GM19438 (cell line): Measurements from ENCODE around the gene ASPM.
"Not testable (repeated sequence)": the region's sequence is repeated elsewhere in the genome, so short reads cannot be mapped to it uniquely, and the experiment has no call there.

Experiments
- ATAC-seq: cut with Tn5 transposase; IDR thresholded peaks from one replicate; pipeline ENCODE4 v1.9.1; 2021; ENCODE audit warnings: low read depth; ENCODE audit not compliant: unreplicated experiment

ASPM gene

DNA sequence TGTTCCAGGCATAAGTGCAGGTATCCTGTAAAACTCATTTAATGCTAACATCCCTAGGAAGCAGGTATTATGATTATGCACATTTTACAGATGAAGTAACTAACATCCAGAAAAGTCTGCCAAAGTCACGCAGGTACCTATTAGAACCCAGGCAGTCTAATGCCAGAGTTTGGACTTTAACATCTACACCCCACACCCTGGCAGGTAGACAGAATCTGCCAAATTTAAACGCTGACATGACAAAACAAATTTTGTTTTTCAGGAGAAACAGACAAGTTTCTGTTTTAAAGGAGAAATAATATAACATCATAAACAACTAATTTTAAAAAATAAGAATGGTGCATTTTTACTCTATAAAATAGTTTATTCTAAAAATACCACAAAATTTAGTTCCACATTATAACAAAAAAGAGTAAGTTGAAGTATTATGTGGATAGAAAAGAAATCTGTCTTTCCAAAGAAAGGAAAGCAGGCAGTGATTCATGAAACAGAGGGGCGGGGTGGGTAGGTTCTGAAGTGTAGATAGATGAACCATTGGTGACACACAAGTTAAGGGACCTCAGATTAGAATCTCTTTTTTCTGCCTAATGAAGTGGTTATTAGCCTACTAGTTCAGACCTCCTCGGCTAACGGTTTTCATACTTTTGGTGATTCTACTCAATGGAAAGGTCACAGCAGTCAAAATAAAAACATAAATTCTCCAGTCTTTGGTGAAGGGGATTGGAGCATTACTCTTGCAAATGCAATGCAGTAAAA, 1.7 kb downstream of the ASPM start:
- no peak for ATAC-seq

DNA sequence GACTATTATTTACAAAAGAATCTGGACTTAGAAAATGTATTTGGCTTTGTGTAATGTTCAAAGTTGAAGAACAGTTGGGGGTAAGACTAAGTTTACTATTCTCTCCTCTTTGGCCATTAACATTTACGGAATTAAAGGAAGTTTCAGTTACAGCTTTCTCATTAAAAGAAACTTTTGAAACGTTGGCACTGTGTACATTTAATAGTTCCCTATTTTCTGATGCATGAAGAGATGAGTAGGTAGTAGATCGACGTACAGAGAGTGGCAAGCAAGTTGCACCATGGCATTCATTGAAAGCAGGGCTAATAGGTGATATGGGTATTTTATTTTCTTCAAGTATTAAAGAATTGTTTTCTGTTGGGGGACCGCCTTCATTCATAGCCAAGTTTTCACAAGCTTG, 3.2 kb downstream of the ASPM start:
- no peak for ATAC-seq

DNA sequence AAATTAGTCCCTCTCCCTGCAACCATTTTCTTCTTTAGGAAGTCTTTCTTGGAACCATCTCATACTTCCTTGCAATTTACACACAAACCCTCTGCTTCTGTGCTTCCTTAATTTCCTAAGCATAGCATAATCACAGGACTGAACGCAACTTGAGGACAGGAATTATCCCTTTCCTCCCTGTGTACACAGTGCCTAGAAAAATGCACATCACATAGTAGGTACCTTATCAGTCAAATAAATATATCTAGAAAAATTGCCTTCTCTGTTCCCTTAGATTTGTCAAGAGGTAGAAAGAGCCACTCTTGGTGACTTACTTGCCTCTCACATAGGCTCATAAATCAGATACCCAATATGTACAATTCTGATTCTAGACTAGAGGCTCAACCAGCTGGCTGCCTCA, 4.9 kb downstream of the ASPM start:
- no peak for ATAC-seq

GRCh38 chr1:197140121-197140520, 6.3 kb downstream of the ASPM start:
- no peak for ATAC-seq

GRCh38 chr1:197139169-197139568, 7.3 kb downstream of the ASPM start:
- no peak for ATAC-seq

DNA sequence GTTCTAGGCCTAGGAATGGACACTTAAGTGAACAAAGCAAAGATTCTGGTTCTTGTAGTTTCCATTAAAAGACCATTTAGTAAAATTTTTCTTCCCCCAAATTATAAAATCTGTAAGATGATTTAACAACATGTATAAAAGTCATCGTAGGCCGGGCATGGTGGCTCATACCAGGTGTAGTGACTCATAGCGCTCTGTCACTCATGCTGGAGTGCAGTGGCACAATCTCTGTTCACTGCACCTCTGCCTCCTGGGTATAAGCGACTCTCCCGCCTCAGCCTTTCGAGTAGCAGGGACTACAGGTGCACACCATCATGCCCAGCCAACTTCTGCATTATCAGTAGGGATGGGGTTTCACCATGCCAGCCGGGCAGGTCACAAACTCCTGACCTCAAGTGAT, 9.1 kb downstream of the ASPM start:
- no peak for ATAC-seq

DNA sequence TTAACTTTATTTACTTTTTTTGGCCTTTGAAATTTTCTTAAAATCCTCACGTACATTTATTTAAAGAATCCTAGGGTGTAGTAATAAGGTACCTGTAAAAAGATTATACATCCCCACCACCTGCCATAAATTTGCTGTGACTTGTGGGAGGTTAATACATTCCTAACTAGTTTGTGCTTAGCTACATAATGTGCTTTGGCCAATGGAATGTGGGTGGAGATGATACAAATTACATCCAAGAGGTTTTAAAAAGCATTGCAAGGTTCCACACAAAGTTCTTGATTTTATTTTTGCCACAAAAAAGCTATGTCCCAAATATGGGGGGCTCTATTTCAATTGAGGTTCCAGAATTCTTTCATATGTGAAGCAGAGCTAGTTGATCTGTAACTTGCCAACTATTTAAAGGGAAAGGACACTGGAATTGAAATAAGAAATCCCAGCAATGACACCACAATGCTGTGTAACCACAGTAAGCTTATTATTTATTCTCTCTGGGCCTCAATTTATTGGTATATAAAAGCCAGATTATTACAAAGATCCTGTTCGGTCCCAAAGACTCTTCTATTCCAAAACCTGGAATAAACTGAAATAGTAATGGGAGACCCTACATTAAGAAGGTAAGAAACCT, 15.7 kb downstream of the ASPM start:
- no peak for ATAC-seq

DNA sequence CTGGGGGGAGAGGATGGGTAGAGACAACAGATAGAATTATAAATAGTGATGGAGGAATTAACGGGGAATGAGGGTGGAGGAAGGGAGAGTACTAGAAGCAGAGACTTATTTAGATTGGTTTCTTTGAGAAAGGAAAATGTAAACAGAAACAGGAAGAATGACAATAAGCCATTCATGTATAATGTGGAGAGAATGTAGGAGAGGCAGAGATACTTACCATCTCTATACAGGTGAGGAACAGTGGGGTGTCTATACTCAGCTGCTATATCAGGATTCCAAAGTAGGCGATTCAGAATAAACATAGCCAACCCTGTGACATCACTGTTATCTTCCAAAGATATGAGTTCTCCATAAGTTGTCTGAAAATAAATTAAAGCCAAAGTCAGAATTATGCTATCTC, 16.8 kb downstream of the ASPM start:
- no peak for ATAC-seq

GRCh38 chr1:197127246-197127912, 19.1 kb downstream of the ASPM start:
- ATAC-seq = no peak

- no peak for ATAC-seq
Observed at GRCh38 chr1:197126691-197127090, 19.8 kb downstream of the ASPM start.

DNA sequence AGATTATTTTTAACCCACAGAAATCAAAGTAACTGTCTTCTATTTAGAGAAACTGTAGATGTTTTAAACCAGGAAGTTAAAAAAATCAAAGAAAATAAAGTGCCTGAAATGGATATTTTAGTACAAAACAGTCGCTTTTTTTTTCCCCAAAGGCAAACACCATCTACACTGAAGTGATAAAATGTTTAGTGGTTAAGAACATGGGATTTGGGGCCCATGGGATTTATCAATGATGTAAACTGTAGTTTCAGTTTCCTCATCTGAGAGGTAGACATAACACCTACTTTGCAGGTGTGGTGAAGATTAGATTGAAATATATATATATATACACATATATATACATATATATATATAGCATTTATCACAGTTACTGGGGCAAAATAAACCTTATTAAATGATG, 22.1 kb downstream of the ASPM start:
- ATAC-seq = no peak

DNA sequence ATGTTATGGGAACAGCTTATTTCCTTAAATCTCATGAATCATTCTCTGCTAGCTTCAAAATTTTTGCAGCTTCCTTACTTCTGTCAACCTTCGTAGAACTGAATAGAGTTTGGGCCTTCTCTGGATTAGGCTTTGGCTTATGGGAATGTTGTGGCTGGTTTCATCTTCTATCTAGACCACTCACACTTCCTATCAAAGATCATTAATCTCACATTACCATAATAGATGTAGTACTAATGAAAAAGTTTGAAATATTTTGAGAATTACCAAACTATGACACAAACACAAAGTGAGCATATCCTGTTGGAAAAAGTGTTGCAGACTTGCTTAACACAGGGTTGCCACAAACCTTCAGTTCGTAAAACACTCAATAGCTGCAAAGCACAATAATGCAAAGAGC, 30.3 kb downstream of the ASPM start:
- no peak for ATAC-seq

DNA sequence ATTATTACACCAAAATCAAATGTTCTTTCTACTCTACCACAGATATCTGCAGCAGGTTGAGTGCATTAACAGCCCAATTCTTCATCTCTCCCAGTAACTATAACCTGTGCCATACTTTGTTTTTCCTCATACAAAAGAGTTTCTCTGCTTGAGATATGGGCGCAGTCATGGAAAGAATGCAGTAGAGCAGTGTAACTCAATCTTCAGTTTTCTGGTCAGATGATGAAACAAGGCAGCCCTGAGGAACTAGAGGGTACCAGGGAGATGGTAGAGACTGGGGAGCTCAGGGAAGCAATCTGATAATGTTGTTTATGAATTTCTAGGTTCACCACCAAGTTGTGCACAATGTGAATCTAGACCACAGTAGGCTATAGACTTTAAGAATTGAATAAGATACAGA, 39.6 kb downstream of the ASPM start:
- no peak for ATAC-seq

- ATAC-seq = no peak
Observed at GRCh38 chr1:197103300-197103699, 43.2 kb downstream of the ASPM start.

DNA sequence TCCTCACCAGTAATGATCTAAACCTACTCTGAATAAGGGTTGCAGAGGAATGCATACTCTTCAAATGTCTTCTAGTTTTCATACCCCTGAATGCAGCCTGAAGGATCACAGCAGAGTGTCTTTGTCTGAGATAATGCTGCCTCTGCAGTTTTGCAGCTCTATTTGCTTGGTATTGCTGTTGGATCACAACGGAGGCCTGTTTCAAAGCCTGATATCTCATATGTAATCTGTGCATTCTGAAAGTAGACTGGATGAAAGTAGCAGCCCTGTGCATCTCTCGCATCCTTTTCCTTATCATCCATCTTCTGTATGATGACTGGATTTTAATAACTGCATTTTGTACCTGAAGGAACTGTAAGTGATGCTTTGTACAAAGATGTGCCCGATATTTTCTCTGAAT, 44.5 kb downstream of the ASPM start:
- ATAC-seq = no peak

DNA sequence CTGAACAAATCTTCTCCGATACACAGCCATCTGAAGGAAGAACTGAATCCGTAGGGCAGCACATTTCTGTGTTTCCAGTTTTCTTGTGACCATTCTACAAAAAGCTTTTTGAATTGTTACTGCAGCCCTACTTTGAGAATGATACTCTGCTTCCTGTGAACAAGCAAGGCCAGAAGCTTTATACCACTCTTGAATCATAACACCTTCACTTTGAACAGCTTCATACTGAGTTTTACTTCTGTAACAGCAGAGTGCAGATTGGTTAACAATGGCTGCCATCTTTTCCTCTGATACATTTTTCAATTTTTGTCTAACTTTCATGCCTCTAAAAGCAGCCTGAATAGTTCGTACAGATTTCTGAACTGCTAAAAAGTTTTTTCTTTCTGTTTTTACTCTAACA, 45.8 kb downstream of the ASPM start:
- ATAC-seq = no peak

DNA sequence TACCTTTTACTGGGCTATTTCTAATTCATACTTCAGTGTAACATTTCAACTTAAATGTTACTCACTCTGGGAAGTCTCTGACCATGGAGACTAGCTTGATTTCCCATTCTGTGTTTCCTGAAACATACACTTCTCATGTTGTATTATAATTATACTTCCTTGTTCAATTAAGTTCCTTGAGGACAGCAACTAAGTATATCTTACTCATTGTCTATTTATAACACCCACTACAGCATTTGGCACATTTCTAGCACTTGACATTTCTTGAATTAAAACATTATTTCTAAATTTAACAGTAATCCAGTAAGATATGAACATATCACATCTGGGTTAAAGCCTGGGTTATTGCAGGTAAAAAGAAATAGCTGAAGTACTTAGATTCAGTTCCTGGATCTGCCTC, 47.0 kb downstream of the ASPM start:
- ATAC-seq = no peak

DNA sequence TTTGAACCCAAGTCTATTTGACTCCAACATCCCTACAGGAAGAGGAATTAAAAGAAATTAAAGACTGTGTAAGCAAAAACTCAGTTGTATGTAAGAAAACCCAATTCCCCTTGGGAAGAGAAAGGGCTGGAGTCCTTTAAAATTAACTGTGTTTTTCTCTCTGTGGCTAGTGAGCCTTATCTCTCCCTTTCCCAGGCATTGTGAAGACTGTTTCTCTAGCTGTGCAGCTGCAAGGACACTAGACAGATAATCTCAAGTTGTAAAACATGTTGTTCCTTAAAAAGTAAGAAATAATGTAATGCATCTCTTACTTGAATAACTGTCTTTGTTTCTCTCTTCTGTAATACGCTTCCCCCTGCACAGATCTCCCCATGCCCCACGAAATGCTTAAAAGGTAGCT, 49.5 kb downstream of the ASPM start:
- not testable (repeated sequence) for ATAC-seq

GRCh38 chr1:197096137-197096536, 50.3 kb downstream of the ASPM start:
- no peak for ATAC-seq

DNA sequence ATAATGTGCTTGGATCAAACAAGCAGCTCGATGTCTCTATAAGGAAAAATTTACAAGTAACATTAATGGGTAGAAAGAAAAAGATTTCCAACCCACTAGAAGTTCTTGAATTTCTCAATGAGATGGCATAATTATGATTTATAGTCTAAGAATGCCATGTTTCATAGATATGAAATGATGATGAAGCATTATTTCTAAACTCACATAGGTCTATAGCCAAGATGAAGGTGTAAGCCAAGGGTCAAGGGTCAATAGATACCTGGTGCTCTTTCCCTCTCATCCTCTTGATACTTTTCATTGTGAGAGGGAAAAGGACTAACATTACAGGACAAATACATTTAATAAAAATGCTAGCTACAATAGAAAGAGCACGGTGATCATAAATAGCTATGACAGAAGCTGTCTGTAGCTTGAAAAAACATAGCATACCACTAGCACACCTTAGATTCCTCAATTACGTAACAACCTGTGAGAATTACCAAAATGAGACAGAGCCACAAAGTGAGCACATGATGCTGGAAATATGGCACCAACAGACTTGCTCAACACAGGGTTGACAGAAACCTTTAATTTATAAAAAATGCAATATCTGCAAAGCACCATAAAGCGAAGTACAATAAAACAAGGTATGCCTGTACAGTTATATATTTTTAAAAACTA, 53.1 kb downstream of the ASPM start:
- no peak for ATAC-seq

GRCh38 chr1:197092491-197093023, 53.9 kb downstream of the ASPM start:
- no peak for ATAC-seq
